Thyroid gland (tissue), 4 donors: ENCODE measurements around the gene LDB2. TPM values are rescaled to one million over a fixed set of nuclear protein-coding genes. Genes with fewer than 3 reads are reported as not detected.

Experiments
- DNase-seq, 2 donors: peaks; one replicate each; pipeline ENCODE4 v3.0.0-alpha.2; 2019
- H3K27ac ChIP-seq, 3 donors: fragments of 200-600 bp; sonication (generic); 1 replicate in 2 of 3; 2 replicates in 1 of 3; pipeline ENCODE4 v1.5.1; 2016 to 2019; ENCODE audit warnings: mild to moderate bottlenecking in 1 of 3, moderate library complexity in 1 of 3
- H3K27me3 ChIP-seq: fragments of 200-600 bp; sonication (generic); one replicate; pipeline ENCODE4 v1.5.1; 2019
- H3K36me3 ChIP-seq, 2 donors: fragments of 200-600 bp; sonication (generic); one replicate each; pipeline ENCODE4 v1.5.1; 2016 to 2019
- H3K4me1 ChIP-seq, 2 donors: fragments of 200-600 bp; sonication (generic); one replicate each; pipeline ENCODE4 v1.5.1; 2017 to 2019
- H3K4me3 ChIP-seq, 3 donors: fragments of 200-600 bp; sonication (generic); replicated peaks in 1 of 3; 1 replicate in 2 of 3; 2 replicates in 1 of 3; pipeline ENCODE4 v1.5.1; 2016; ENCODE audit warnings: mild to moderate bottlenecking in 1 of 3
- H3K9me3 ChIP-seq: fragments of 200-600 bp; sonication (generic); one replicate; pipeline ENCODE4 v1.5.1; 2017
- CTCF ChIP-seq, 6 experiments: fragments of 200-600 bp in 3 of 6; fragments of 450-650 bp in 3 of 6; sonication (generic) in 3 of 6; IDR thresholded peaks; one replicate each; pipeline ENCODE4 v1.5.1; 2016 to 2019; ENCODE audit warnings: antibody characterized with exemption in 6 of 6, mild to moderate bottlenecking in 2 of 6, inconsistent platforms in 1 of 6, moderate library complexity in 1 of 6
- POLR2A ChIP-seq, 2 donors: fragments of 450-650 bp; IDR thresholded peaks; one replicate each; pipeline ENCODE4 v1.6.1; 2017; ENCODE audit warnings: antibody characterized with exemption in 2 of 2, mild to moderate bottlenecking in 2 of 2, moderate library complexity in 1 of 2
- WGBS, 2 donors: methylation state at CpG; one replicate each; pipeline ENCODE4 v1.1.5; 2017; 5-methylcytosine and 5-hydroxymethylcytosine counted together
- intact Hi-C: fragments of 100-400 bp; cut with DNase I; formaldehyde crosslinking; loops from one replicate; pipeline ENCODE4 v1.15.1; 2023
- total RNA-seq, 4 donors: library from RNA; depleted of rRNA; stranded (reverse); fragments of >200 nt; gene quantifications; one replicate each; pipeline ENCODE4 v1.2.3, GENCODE V29; 2016

LDB2 gene
- total RNA-seq, 4 donors from 2014 or later = 19.9 to 71.5 (median 41.1) TPM

GRCh38 chr4:16537926-16538325, 360.5 kb downstream of the LDB2 start:
- no peaks in the 10 kb centered on the region for H3K27me3 ChIP-seq
- H3K4me1 ChIP-seq = peaks cover 21 to 33% of the 10 kb centered on the region in 2 donors
- H3K9me3 ChIP-seq = no peaks in the 10 kb centered on the region
- no peak overlapping the region for H3K4me3 ChIP-seq
- TF ChIP-seq POLR2A (IDR thresholded peaks at IDR 0.05) = no peak
- no peak for TF ChIP-seq CTCF (IDR thresholded peaks at IDR 0.05)
- 13 to 55% methylated on average over 1 of the region's 1 CpG for WGBS, 2 donors
- intact Hi-C loops = no loop called here
- no peaks in the 10 kb centered on the region for H3K36me3 ChIP-seq
- peak; percentile 95 for DNase-seq
- H3K27ac ChIP-seq = peak overlapping the region; percentile 4 to 74 (median 55)

- Histone ChIP-seq H3K4me1 (peaks cover 19 to 39% of the 10 kb centered on the region in 2 donors), H3K27ac (peak overlapping the region; percentile 4 to 59 (median 20)), H3K27me3 (no peaks in the 10 kb centered on the region), H3K9me3 (no peaks in the 10 kb centered on the region), H3K4me3 (no peak overlapping the region), H3K36me3 (no peaks in the 10 kb centered on the region)
- whole genome bisulfite sequencing, 2 donors = 55 to 69% methylated on average over 6 of the region's 6 CpGs
- TF ChIP-seq POLR2A (IDR thresholded peaks at IDR 0.05) (no peak), CTCF (IDR thresholded peaks at IDR 0.05) (no peak)
- intact Hi-C loops = no loop called here
- no peak for DNase-seq
These were observed 366.0 kb downstream of the LDB2 start for GRCh38 chr4:16532240-16532970.

GRCh38 chr4:16530688-16531635, 367.5 kb downstream of the LDB2 start:
- no peak for TF ChIP-seq POLR2A (IDR thresholded peaks at IDR 0.05)
- TF ChIP-seq CTCF (IDR thresholded peaks at IDR 0.05) = no peak
- intact Hi-C loops = no loop called here
- peaks cover 19 to 35% of the 10 kb centered on the region in 2 donors for H3K4me1 ChIP-seq
- no peak overlapping the region for H3K27ac ChIP-seq
- no peaks in the 10 kb centered on the region for H3K36me3 ChIP-seq
- no peak overlapping the region for H3K4me3 ChIP-seq
- DNase-seq = no peak
- H3K27me3 ChIP-seq = no peaks in the 10 kb centered on the region
- H3K9me3 ChIP-seq = no peaks in the 10 kb centered on the region
- 84 to 89% methylated on average over 3 of the region's 3 CpGs for WGBS, 2 donors

- no peaks in the 10 kb centered on the region for H3K27me3 ChIP-seq
- no peaks in the 10 kb centered on the region for H3K36me3 ChIP-seq
- H3K27ac ChIP-seq = peak overlapping the region in 1 of 3 donors; percentile 27
- intact Hi-C loops = loop anchor here (10.0 kb wide), 2 partner anchors 50 to 380 kb away; no protein-coding TSS in a partner anchor
- H3K9me3 ChIP-seq = no peaks in the 10 kb centered on the region
- peaks cover 0 to 9% of the 10 kb centered on the region in 2 donors for H3K4me1 ChIP-seq
- WGBS, 2 donors = 50 to 69% methylated on average over 5 of the region's 5 CpGs
- no peak overlapping the region for H3K4me3 ChIP-seq
- DNase-seq = peak; percentile 14 to 39
- TF ChIP-seq CTCF (IDR thresholded peaks at IDR 0.05) (no peak), POLR2A (IDR thresholded peaks at IDR 0.05) (no peak)
These were observed 373.4 kb downstream of the LDB2 start for GRCh38 chr4:16524911-16525554.
